Progenitor cell of endocrine pancreas (in vitro differentiated cells): Measurements from ENCODE around the gene BTBD9. TPM values are rescaled to one million over a fixed set of nuclear protein-coding genes. Genes with fewer than 3 reads are reported as not detected.

Experiments
- DNase-seq: peaks from one replicate; pipeline ENCODE4 v3.0.0; 2021; ENCODE audit warnings: low spot score; ENCODE audit not compliant: unreplicated experiment
- H3K27ac Mint-ChIP-seq: 2 replicates; pipeline ENCODE4 v1.8.0; 2021; ENCODE audit warnings: mild to moderate bottlenecking, moderate library complexity, mixed read lengths
- H3K27me3 Mint-ChIP-seq: 2 replicates; pipeline ENCODE4 v1.8.0; 2021; ENCODE audit warnings: mixed read lengths
- H3K36me3 Mint-ChIP-seq: 2 replicates; pipeline ENCODE4 v1.8.0; 2022; ENCODE audit warnings: mixed read lengths; ENCODE audit not compliant: insufficient read depth
- H3K4me1 Mint-ChIP-seq: 2 replicates; pipeline ENCODE4 v1.8.0; 2021; ENCODE audit warnings: low read depth, mixed read lengths
- H3K4me3 Mint-ChIP-seq: 2 replicates; pipeline ENCODE4 v1.8.0; 2021; ENCODE audit warnings: low read depth, mild to moderate bottlenecking, moderate library complexity, mixed read lengths
- H3K9me3 Mint-ChIP-seq: 2 replicates; pipeline ENCODE4 v1.8.0; 2021; ENCODE audit warnings: low read depth, mixed read lengths
- long read RNA-seq: library from polyadenylated mRNA; unstranded; transcript quantifications from one replicate; pipeline ENCODE4 v2.0.0, GENCODE V29; 2020
- total RNA-seq: library from RNA; stranded (reverse); gene quantifications from 2 replicates; pipeline ENCODE4 v1.2.1, GENCODE V29; 2021
- TF ChIP-seq, protein P1 (sequence below): fragments of 200-600 bp; sonication (generic); IDR thresholded peaks from one replicate; pipeline ENCODE4 v1.5.0; 2021; ENCODE audit warnings: antibody characterized with exemption, mild to moderate bottlenecking; ENCODE audit not compliant: unreplicated experiment

BTBD9 gene
- 25.6 and 25.9 TPM in 2 replicates for total RNA-seq
- long read RNA-seq, partial matches to known transcripts = 0 of 7 reads
- long read RNA-seq, other reads (novel, unspliced or antisense) = 7 of 7 reads

DNA sequence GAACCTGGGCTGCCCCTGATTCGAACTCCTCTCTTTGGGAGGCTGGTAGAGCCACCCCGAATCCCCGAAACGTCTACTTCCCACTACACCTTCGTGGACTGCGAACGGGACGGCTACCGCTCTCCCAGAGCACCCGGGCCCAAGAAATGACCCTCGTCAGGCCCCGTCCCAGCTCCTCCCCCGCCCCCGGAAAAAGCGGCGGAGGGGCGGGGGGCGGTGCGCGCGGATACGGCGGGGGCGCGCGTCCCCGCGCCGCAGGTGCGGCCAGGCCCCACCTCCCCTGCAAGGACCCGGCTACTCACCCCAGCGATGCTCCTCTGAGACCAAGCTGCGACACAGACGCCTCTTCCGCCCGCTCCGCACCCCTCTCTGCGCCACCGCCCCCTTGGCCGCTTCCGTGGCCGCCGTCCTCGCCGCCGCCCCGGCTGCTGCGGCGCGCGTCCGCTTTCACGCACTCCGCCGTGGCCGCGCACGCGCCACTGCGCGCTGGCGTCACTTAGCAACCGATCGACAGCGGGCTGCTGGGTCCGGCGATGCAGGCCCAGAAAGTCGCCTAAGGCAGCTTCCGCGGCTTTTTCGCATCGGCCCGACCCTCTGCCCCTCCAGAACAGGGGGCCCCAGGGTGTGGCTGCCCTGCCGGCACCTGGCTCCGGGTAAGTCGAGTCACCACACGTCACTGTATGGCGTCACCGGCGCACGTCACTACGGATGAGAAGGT lies at the start of gene BTBD9:
BTBD9 (minus strand) TSS at position 432 of the 718 bp plus-strand sequence.
- H3K27ac Mint-ChIP-seq = peak within 1 kb of the TSS; percentile 95
- peak within 1 kb of the TSS; percentile 86 for H3K4me3 Mint-ChIP-seq
- H3K4me1 Mint-ChIP-seq = peaks cover 11% of the 10 kb centered on the region
- no peaks in the 10 kb centered on the region for H3K27me3 Mint-ChIP-seq
- TF ChIP-seq, protein P1, sequence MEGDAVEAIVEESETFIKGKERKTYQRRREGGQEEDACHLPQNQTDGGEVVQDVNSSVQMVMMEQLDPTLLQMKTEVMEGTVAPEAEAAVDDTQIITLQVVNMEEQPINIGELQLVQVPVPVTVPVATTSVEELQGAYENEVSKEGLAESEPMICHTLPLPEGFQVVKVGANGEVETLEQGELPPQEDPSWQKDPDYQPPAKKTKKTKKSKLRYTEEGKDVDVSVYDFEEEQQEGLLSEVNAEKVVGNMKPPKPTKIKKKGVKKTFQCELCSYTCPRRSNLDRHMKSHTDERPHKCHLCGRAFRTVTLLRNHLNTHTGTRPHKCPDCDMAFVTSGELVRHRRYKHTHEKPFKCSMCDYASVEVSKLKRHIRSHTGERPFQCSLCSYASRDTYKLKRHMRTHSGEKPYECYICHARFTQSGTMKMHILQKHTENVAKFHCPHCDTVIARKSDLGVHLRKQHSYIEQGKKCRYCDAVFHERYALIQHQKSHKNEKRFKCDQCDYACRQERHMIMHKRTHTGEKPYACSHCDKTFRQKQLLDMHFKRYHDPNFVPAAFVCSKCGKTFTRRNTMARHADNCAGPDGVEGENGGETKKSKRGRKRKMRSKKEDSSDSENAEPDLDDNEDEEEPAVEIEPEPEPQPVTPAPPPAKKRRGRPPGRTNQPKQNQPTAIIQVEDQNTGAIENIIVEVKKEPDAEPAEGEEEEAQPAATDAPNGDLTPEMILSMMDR = no peak
- no peaks in the 10 kb centered on the region for H3K9me3 Mint-ChIP-seq
- H3K36me3 Mint-ChIP-seq = no peaks in the 10 kb centered on the region
- DNase-seq = peak; percentile 70

DNA sequence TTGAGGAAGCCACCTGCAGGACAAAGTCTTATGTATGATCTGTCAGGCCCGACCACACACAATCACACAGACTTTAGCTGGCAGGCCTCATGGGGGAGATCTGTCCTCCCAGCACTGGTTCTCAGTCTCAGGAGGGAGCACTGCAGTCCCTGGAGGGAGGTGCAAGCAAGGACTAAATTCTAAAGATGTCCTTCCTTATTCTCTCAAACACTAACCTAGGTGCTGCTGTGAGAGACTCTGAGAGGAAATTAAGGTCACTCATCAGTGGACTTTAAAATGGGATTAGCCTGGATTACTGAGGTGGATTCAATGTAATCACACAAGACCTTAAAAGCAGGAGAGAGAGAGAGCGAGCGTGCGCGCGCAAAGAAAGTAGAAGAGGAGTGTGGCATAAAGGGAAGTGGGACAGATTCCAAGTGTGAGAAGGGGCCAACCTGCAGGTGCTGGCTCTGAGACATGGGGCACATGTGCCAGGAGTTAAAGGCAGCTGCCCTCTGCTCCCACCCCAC lies 48.9 kb upstream of the BTBD9 start:
- Mint-ChIP-seq H3K4me1 (peaks cover 7% of the 10 kb centered on the region), H3K36me3 (peaks cover 9% of the 10 kb centered on the region), H3K27me3 (no peaks in the 10 kb centered on the region), H3K27ac (peak overlapping the region; percentile 4), H3K4me3 (no peak overlapping the region), H3K9me3 (no peaks in the 10 kb centered on the region)
- TF ChIP-seq, protein P1 = no peak
- DNase-seq = no peak

DNA sequence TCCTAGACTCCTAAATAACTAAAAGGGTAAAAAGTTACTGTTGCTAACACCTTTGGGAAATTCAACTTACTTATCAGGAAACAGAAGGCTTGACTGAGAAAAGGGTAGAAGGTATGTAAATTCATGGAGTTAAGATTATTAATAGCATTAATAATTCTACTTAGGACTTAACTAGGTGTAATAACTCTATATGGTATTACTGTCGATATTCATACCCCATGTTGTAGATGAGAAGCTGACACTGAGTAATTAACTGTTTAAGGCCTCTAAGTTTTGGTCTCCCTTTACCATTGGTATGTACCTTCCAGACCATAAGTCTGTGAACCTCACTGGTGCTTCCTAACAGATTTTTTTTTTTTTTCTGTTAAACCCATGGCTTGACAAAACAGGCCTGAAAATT lies 47.8 kb upstream of the BTBD9 start:
- Mint-ChIP-seq H3K27me3 (no peaks in the 10 kb centered on the region), H3K27ac (no peak overlapping the region), H3K4me1 (peaks cover 7% of the 10 kb centered on the region), H3K9me3 (no peaks in the 10 kb centered on the region), H3K36me3 (peaks cover 11% of the 10 kb centered on the region), H3K4me3 (no peak overlapping the region)
- TF ChIP-seq, protein P1 = no peak
- no peak for DNase-seq

DNA sequence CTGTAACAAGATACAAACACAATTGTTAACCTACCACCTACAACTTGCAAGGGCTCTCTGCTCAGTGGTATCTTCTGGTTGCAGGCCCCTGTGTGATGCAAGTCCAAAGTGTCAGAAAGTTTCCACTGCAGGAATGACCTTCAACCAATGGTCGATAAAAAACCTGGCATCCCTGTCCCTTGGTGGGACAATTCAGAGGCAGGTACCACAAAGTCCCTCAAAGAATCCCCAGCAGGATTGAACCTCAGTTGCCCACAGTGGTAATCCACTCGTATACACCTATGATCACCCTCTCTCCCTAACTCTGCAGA lies 47.3 kb upstream of the BTBD9 start:
- TF ChIP-seq, protein P1 = no peak
- Mint-ChIP-seq H3K4me1 (peaks cover 7% of the 10 kb centered on the region), H3K4me3 (no peak overlapping the region), H3K9me3 (no peaks in the 10 kb centered on the region), H3K27me3 (no peaks in the 10 kb centered on the region), H3K27ac (no peak overlapping the region), H3K36me3 (peaks cover 11% of the 10 kb centered on the region)
- no peak for DNase-seq

DNA sequence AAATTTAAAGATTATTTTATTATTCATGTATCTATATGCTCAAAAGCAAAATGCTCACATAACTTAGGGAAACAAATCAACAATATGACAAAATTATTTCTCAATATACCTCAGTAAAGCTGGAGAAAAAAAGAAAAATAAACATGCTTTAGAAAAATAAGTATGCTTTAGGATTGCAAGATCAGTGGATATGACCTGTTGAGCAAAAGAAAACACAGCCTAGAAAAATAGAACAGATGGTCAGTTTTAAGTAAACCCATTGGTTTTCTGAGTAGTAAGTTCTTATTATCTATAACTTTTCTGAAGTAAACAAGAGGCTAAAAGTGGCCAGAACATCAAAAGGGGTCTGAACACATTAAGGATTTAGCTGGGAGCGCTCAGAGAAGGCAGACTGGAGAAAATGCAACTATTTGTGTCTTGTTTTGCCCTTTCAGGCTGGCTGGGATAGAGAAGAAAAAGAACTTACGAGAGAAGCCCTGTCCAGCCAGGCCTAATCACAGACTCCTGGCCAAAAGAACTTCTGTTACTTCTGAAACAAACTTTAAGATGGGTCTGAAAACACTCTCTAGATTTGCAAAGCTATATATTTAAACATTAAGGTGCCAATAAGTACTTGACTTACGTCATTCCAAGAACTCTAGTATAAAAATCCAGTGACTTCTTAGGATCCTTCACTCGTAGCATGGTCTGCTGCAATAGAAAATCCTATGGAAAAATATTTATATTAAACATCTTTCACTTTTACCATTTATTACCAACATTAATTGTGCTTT lies 46.7 kb upstream of the BTBD9 start:
- no peak overlapping the region for H3K4me3 Mint-ChIP-seq
- H3K27ac Mint-ChIP-seq = no peak overlapping the region
- no peaks in the 10 kb centered on the region for H3K9me3 Mint-ChIP-seq
- peaks cover 14% of the 10 kb centered on the region for H3K36me3 Mint-ChIP-seq
- no peak for DNase-seq
- H3K4me1 Mint-ChIP-seq = peaks cover 7% of the 10 kb centered on the region
- TF ChIP-seq, protein P1 = no peak
- no peaks in the 10 kb centered on the region for H3K27me3 Mint-ChIP-seq
